Skeletal muscle tissue (tissue), 4 donors: ENCODE measurements around the gene PCYT2. TPM values are rescaled to one million over a fixed set of nuclear protein-coding genes. Genes with fewer than 3 reads are reported as not detected.

Experiments
- H3K27ac ChIP-seq: one replicate; pipeline ENCODE4 v1.7.0; 2013; ENCODE audit warnings: mild to moderate bottlenecking, low read depth, low read length, inconsistent platforms
- H3K27me3 ChIP-seq, 3 donors: one replicate each; pipeline ENCODE4 v1.7.0; 2013; ENCODE audit warnings: low read length in 3 of 3; ENCODE audit not compliant: control insufficient read depth in 3 of 3, insufficient read depth in 3 of 3
- H3K36me3 ChIP-seq, 3 donors: one replicate each; pipeline ENCODE4 v1.7.0; 2013; ENCODE audit warnings: low read length in 3 of 3; ENCODE audit not compliant: control insufficient read depth in 3 of 3, insufficient read depth in 3 of 3
- H3K4me1 ChIP-seq, 3 donors: one replicate each; pipeline ENCODE4 v1.7.0; 2013; ENCODE audit warnings: low read length in 3 of 3, mild to moderate bottlenecking in 3 of 3; ENCODE audit not compliant: control insufficient read depth in 3 of 3, insufficient read depth in 3 of 3
- H3K4me3 ChIP-seq, 3 donors: one replicate each; pipeline ENCODE4 v1.7.0; 2013; ENCODE audit warnings: low read length in 3 of 3
- H3K9ac ChIP-seq, 3 donors: one replicate each; pipeline ENCODE4 v1.7.0; 2013; ENCODE audit warnings: low read length in 3 of 3, mild to moderate bottlenecking in 3 of 3, moderate library complexity in 2 of 3, low read depth in 1 of 3
- H3K9me3 ChIP-seq, 3 donors: one replicate each; pipeline ENCODE4 v1.7.0; 2013; ENCODE audit warnings: low read length in 3 of 3; ENCODE audit not compliant: control insufficient read depth in 3 of 3
- total RNA-seq: library from RNA; depleted of rRNA; stranded (reverse); fragments of >200 nt; gene quantifications from one replicate; pipeline ENCODE4 v1.2.3, GENCODE V29; 2014
- donor health status: Osteomylitis.

PCYT2 gene
- total RNA-seq, 1 donor from 2014 or later = 10.4 TPM

DNA sequence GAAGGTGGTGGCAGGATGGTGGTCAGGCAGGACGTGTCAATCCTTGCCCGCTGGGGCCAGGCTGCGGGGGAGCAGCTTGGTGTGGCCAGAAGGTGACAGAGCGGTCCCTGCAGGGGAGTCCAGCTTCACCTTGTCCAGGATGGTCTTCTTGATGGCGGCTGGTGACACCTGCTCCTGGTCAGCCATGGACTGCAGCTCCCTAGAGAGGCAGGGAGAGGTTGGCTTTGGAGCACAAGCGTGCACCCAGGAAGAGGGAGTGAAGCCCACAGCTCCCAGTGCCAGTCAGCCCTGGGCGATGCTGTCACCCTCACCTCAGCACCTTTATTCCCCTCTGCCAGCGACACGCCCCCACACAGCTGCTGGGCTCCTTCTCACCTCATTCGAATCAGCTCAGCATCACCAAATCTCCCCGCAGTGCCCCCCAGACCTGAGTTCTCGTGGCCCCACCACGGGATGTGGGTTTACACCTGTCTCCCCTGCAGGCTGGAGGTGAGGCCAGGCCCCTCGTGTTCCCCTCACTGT is 22.0 kb upstream of the PCYT2 start:
- no peaks in the 10 kb centered on the region for H3K9me3 ChIP-seq
- H3K27me3 ChIP-seq = peaks cover 0 to 7% (median 3%) of the 10 kb centered on the region in 3 donors
- H3K27ac ChIP-seq = no peak overlapping the region
- H3K9ac ChIP-seq = no peak overlapping the region
- no peak overlapping the region for H3K4me3 ChIP-seq
- H3K4me1 ChIP-seq = peaks cover 18 to 22% (median 18%) of the 10 kb centered on the region in 3 donors
- H3K36me3 ChIP-seq = peaks cover 0 to 3% (median 0%) of the 10 kb centered on the region in 3 donors

DNA sequence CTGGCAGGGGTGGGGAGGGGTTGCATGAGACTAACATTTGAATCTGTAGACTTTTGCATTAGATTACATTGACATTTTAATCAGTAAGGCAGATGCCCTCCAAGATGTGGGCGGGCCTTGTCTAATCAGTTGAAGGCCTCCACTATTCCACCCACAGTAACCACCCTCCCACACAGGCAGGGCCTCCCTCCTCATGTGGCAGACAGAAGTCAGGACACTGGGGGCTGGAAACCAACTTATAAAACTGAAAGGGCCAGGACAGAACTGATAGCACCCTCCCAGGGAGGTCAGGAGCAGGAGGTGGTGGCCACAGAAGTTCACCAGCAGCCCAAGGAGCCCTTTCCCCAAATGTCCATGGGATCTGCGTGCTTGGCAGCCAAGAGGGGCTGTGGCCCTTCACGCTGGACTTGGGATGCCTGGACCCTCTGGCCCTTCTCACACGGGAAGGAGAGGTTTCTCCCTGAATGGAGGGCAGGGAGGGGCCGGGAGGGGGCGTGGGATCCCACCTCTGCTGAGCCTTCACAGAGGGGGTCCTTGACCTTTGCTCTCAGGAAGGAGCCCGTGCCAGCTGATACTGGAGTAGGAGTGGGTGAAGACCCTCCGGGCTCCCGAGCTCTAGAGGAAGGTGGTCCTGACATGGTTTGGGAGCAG is 21.3 kb upstream of the PCYT2 start:
- Histone ChIP-seq H3K9me3 (no peaks in the 10 kb centered on the region), H3K9ac (no peak overlapping the region), H3K36me3 (peaks cover 0 to 3% (median 0%) of the 10 kb centered on the region in 3 donors), H3K27ac (no peak overlapping the region), H3K4me1 (peaks cover 12 to 20% (median 13%) of the 10 kb centered on the region in 3 donors), H3K27me3 (peaks cover 0 to 7% (median 3%) of the 10 kb centered on the region in 3 donors), H3K4me3 (no peak overlapping the region)

DNA sequence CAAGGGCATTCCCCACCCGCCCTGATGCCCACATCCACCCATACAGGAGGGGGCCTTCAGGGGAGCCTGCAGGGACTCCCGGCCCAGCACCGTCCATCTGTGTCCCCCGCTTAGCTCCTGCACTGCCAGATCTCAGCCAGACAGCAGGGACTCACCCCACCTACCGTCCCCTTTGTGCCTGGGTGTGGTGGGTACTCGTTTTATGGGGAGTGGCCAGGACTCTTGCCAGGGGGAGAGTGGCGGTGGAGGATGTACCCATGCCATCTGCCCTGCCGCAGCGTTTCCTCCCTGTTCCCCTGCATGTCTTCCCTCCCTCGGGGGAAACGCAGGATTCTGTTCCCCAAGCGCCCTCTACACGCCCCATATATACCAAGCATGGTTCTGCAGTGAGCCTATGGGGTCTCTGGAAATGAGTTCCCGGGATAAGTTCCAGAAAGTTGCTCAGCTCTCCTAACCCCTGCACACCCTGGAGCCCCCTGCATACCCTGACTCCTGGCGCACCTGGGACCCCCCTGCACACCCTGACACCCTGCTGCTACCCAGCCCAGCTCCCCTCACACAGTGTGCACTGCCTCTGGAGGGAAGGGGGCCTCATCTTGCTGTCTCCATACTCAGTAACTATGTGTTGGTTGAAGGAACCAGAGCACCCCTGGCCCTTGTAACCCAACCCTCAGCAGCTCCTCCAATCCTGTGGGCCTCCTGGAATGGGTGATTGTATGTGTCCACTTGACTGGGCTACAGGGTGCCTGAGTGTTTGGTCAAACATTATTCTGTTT is 20.5 kb upstream of the PCYT2 start:
- Histone ChIP-seq H3K4me1 (peaks cover 8 to 16% (median 9%) of the 10 kb centered on the region in 3 donors), H3K9me3 (no peaks in the 10 kb centered on the region), H3K9ac (no peak overlapping the region), H3K27me3 (peaks cover 0 to 7% (median 3%) of the 10 kb centered on the region in 3 donors), H3K36me3 (peaks cover 0 to 3% (median 0%) of the 10 kb centered on the region in 3 donors), H3K27ac (no peak overlapping the region), H3K4me3 (no peak overlapping the region)

DNA sequence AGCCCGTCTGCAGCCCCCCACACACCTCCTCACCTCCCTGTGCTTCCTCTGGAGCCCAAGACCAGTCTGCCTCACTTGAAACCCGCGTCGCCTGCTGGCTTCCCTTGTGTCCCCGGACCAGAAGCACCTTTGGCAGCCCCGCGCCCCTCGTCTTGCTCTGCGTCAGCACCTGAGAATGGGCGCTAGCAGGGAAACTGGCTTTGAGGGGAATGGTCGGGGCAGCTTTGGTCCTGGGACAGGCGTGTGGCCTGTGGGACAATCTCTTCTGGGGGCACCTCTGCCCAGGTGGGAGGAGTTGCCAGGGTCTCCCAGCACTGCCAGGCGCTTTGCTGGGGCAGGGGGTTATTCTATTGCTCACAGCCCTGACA is 20.0 kb upstream of the PCYT2 start:
- H3K4me3 ChIP-seq = no peak overlapping the region
- peaks cover 0 to 7% (median 3%) of the 10 kb centered on the region in 3 donors for H3K27me3 ChIP-seq
- H3K9ac ChIP-seq = no peak overlapping the region
- H3K27ac ChIP-seq = no peak overlapping the region
- H3K4me1 ChIP-seq = peaks cover 6 to 17% (median 10%) of the 10 kb centered on the region in 3 donors
- H3K9me3 ChIP-seq = no peaks in the 10 kb centered on the region
- H3K36me3 ChIP-seq = peaks cover 0 to 3% (median 0%) of the 10 kb centered on the region in 3 donors

DNA sequence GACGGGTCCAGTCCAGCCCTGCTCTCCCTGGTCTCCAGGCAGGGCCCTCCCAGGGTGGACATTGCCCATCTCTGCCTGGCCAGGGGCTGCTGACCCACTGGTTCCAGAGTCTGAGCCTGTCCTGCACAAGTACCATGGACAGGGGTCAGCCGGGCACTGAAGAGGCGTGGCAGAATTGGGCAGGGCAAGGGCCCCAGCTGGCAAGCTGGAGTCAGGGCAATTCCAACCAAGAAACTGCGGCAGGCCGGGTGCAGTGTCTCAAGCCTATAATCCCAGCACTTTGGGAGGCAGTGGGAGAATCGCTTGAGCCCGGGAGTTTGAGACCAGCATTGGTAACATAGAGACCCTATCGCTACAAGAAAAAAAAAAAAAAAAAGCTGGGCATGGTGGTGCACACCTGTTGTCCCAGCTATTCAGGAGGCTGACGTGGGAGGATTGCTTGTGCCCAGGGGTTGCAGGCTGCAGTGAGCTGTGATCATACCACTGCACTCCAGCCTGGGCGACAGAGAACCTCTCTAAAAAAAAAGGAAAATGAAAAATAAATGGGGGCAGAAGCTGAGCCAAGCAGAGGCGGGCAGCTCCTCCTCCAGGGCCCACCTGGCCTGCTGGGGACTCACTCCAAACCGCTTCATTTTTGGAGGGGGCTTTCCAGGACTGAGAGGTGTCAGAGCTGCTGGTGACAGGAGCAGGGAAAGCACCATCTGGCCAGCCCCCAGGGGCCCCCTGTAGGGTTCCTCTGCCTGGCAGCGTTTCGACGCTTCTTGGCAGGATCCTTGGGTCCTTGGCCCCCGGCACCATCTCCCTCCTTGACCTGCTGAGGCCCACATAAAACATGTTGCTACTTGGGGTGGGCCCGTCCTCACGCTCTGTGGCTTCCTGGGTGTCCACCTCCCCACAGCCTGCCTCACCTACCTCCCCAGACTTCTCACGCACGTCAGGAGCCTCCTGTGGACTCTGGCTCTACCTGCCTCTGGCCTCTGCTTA is 19.2 kb upstream of the PCYT2 start:
- Histone ChIP-seq H3K4me1 (peaks cover 13 to 24% (median 16%) of the 10 kb centered on the region in 3 donors), H3K27ac (no peak overlapping the region), H3K4me3 (no peak overlapping the region)

DNA sequence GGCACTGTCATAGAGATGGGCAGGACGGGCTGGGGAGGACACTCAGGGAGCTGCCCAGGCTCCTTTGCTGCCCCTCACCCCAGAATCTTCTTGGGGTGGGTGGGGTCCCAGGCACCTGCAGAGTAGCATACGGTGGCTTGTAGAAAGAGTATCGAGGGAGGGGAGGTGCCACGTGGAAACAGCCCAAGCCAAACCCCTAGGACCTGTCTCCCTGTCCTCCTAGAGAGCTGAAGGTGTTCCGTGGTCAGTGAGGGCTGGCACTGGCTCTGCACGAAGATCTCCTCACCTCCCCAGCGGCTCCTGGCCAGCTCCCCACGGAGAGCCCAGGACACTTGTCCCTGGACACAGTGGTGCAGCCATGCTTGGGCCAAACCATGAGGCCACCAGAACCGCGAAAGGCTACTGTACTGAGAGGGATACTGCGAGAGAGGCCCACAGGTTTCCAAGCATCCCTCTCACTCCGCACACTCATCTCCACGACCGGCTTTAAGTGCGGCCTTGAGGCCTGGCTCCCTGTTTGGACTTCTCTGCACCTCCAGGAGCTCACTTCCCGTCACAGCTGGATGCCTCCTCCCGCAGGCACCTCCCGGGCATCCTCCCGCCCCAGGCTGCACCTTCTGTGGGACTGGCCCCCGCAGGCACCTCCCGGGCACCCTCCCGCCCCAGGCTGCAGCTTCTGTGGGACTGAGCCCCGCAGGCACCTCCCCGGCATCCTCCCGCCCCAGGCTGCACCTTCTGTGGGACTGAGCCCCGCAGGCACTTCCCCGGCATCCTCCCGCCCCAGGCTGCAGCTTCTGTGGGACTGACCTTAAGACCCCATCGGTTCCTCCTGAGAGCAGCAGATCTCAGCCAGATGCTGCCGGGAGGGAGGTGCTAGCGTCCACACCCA is 18.3 kb upstream of the PCYT2 start:
- Histone ChIP-seq H3K9me3 (no peaks in the 10 kb centered on the region), H3K9ac (no peak overlapping the region), H3K4me3 (no peak overlapping the region), H3K27me3 (peaks cover 0 to 7% (median 3%) of the 10 kb centered on the region in 3 donors), H3K4me1 (peaks cover 21 to 33% (median 25%) of the 10 kb centered on the region in 3 donors), H3K36me3 (peaks cover 0 to 3% (median 0%) of the 10 kb centered on the region in 3 donors), H3K27ac (no peak overlapping the region)

More for the DNA sequence above, 19.2 kb upstream of the PCYT2 start:
- no peaks in the 10 kb centered on the region for H3K9me3 ChIP-seq
- H3K27me3 ChIP-seq = peaks cover 0 to 7% (median 3%) of the 10 kb centered on the region in 3 donors
- H3K36me3 ChIP-seq = peaks cover 0 to 3% (median 0%) of the 10 kb centered on the region in 3 donors
- H3K9ac ChIP-seq = no peak overlapping the region

DNA sequence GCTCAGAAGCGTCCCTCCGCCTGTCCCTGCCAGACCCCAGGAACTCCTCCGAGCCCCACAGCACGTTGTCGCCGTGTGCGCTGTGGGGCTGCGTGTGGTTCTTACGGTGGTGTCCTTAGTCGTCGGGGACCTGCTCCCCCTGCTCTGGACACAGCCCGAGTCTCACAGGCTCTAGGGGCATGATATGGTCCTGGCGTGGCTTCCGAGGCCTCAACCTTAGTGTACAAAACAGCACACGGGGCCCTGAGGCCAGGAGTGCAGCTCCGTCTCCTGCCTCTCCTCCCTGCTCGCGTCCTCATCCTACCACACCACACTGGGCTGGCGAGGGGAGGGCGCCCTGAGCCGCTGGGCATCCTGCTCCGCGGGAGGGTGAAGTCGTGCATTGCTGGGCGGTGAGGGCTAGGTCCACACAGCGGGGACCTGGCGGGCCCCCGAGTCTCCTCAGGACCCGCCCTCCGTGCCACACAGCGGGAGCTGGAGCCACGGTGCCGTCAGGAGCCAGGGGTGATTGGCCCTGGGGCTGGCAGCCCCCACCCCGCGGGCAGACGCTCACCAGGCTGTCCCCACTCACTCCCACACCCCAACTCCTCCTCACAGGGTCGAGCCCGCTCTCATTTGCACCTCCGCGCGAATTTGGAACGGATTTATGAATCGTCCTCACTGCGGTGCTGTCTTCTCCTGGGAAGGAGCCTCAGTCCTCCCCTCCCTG is 17.5 kb upstream of the PCYT2 start:
- Histone ChIP-seq H3K9ac (peak overlapping the region in 1 of 3 donors; percentile 45), H3K4me3 (peak overlapping the region in 1 of 3 donors; percentile 60), H3K4me1 (peaks cover 29 to 41% (median 33%) of the 10 kb centered on the region in 3 donors), H3K27me3 (peaks cover 0 to 7% (median 3%) of the 10 kb centered on the region in 3 donors), H3K9me3 (no peaks in the 10 kb centered on the region), H3K36me3 (peaks cover 0 to 3% (median 0%) of the 10 kb centered on the region in 3 donors), H3K27ac (no peak overlapping the region)

DNA sequence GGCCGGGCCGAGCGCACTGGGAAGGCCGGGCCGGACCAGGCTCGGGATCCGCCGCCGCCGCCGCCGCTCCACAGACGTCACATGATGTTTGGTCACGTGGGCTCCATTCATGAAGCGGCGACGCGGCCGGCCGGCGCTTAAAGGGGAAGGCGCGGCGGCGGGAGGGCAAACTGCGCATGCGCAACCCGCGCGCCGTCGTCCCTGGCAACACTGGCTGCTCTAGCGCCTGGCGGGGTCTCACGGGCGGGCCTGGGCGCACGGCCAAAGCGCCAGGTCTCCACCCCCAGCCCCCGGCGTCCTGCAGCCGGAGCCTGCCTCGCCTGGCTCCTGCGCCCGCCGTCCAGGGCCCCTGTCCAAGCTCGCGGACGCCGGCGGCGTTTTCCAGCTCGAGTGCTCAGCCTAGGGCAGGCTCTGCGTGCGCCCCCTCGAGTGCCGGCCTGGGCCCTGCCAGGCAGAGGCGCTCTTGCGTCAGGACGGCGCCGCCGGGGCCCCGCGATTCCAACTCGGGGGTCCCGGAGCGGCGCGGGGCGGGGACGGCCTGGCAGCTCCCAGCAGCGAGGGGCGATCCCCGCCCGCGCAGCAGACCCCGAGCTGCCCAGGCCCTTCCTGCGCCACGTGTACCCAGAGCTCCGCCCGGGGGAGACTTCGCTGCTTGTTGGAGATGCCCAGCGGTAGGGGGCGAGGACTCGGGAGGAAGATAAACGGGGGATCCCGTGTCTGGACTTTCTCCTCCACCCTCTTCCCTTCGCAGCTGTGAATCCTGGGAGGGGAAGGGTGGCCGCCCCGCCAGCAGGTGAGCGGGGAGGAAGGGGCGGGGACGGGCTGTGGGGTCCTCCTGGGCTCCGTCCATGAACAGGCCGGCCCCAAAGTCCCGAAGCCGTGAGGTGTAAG is 16.7 kb upstream of the PCYT2 start, which contains the start of gene MAFG:
Gene MAFG, minus strand, starts transcription at position 83 of the 891 bp plus-strand sequence. CDS start 4,550 bp downstream, outside the sequence.
- Histone ChIP-seq H3K9me3 (no peaks in the 10 kb centered on the region), H3K36me3 (peaks cover 0 to under 1% (median 0%) of the 10 kb centered on the region in 3 donors), H3K4me3 (peak within 1 kb of the TSS; percentile 75 to 83 (median 79)), H3K27me3 (peaks cover 0 to 4% (median 3%) of the 10 kb centered on the region in 3 donors), H3K9ac (peak within 1 kb of the TSS; percentile 80 to 90 (median 84)), H3K4me1 (peaks cover 33 to 48% (median 40%) of the 10 kb centered on the region in 3 donors), H3K27ac (peak within 1 kb of the TSS; percentile 97)
